ENCODE data around the gene CAMTA1. TPM values are rescaled to one million over a fixed set of nuclear protein-coding genes. Genes with fewer than 3 reads are reported as not detected.

The CAMTA1 gene
- total and polyA plus RNA-seq, 4 donors = 48.1 to 140 (median 52.3) TPM

- no peak for DNase-seq
Measured at GRCh38 chr1:7457811-7458210, 672.6 kb downstream of the CAMTA1 start.

GRCh38 chr1:7458946-7459345 is 673.7 kb downstream of the CAMTA1 start:
- H3K4me1 ChIP-seq (ENCODE audit: control insufficient read depth in 5 of 5, insufficient read depth in 5 of 5, low read length in 5 of 5) = peaks cover 0 to 27% (median 7%) of the 10 kb centered on the region in 5 donors
- H3K4me3 ChIP-seq = no peak overlapping the region
- no peak overlapping the region for H3K27ac ChIP-seq (ENCODE audit: low read depth in 1 of 2, low read length in 1 of 2)
- no peaks in the 10 kb centered on the region for H3K27me3 ChIP-seq (ENCODE audit: control insufficient read depth in 3 of 3, insufficient read depth in 3 of 3, low read length in 2 of 3)
- no peaks in the 10 kb centered on the region for H3K36me3 ChIP-seq (ENCODE audit: control insufficient read depth in 4 of 4, insufficient read depth in 4 of 4, low read length in 4 of 4)
- WGBS, 2 donors = 89 to 93% methylated on average over 7 of the region's 7 CpGs
- H3K9ac ChIP-seq (ENCODE audit: insufficient read depth in 1 of 2, low read length in 2 of 2) = no peak overlapping the region
- TF ChIP-seq CTCF (IDR thresholded peaks at IDR 0.05; ENCODE audit: control extremely low read depth, extremely low read depth) = no peak
- ATAC-seq (ENCODE audit: insufficient read depth, low FRiP score) (no peak), DNase-seq (no peak)
- no peaks in the 10 kb centered on the region for H3K9me3 ChIP-seq (ENCODE audit: control insufficient read depth in 4 of 4, insufficient read depth in 3 of 4, low read length in 3 of 4)

More at GRCh38 chr1:7457811-7458210, 672.6 kb downstream of the CAMTA1 start:
- no peak overlapping the region for H3K9ac ChIP-seq (ENCODE audit: insufficient read depth in 1 of 2, low read length in 2 of 2)
- no peak for TF ChIP-seq CTCF (IDR thresholded peaks at IDR 0.05; ENCODE audit: control extremely low read depth, extremely low read depth)
- H3K4me1 ChIP-seq (ENCODE audit: control insufficient read depth in 5 of 5, insufficient read depth in 5 of 5, low read length in 5 of 5) = peaks cover 0 to 27% (median 7%) of the 10 kb centered on the region in 5 donors
- 47 to 59% methylated on average over 15 of the region's 15 CpGs for WGBS, 2 donors
- ATAC-seq (ENCODE audit: insufficient read depth, low FRiP score) = no peak
- no peak overlapping the region for H3K4me3 ChIP-seq
- H3K27me3 ChIP-seq (ENCODE audit: control insufficient read depth in 3 of 3, insufficient read depth in 3 of 3, low read length in 2 of 3) = no peaks in the 10 kb centered on the region
- no peaks in the 10 kb centered on the region for H3K36me3 ChIP-seq (ENCODE audit: control insufficient read depth in 4 of 4, insufficient read depth in 4 of 4, low read length in 4 of 4)
- no peak overlapping the region for H3K27ac ChIP-seq (ENCODE audit: low read depth in 1 of 2, low read length in 1 of 2)
- no peaks in the 10 kb centered on the region for H3K9me3 ChIP-seq (ENCODE audit: control insufficient read depth in 4 of 4, insufficient read depth in 3 of 4, low read length in 3 of 4)

GRCh38 chr1:7459914-7460313 is 674.7 kb downstream of the CAMTA1 start:
- Histone ChIP-seq H3K9me3 (ENCODE audit: control insufficient read depth in 4 of 4, insufficient read depth in 3 of 4, low read length in 3 of 4) (no peaks in the 10 kb centered on the region), H3K27ac (ENCODE audit: low read depth in 1 of 2, low read length in 1 of 2) (no peak overlapping the region), H3K4me3 (no peak overlapping the region), H3K4me1 (ENCODE audit: control insufficient read depth in 5 of 5, insufficient read depth in 5 of 5, low read length in 5 of 5) (peaks cover 0 to 17% (median 2%) of the 10 kb centered on the region in 5 donors), H3K36me3 (ENCODE audit: control insufficient read depth in 4 of 4, insufficient read depth in 4 of 4, low read length in 4 of 4) (no peaks in the 10 kb centered on the region), H3K9ac (ENCODE audit: insufficient read depth in 1 of 2, low read length in 2 of 2) (no peak overlapping the region), H3K27me3 (ENCODE audit: control insufficient read depth in 3 of 3, insufficient read depth in 3 of 3, low read length in 2 of 3) (no peaks in the 10 kb centered on the region)
- WGBS, 2 donors = 83 to 91% methylated on average over 11 of the region's 11 CpGs
- DNase-seq = no peak
- no peak for TF ChIP-seq CTCF (IDR thresholded peaks at IDR 0.05; ENCODE audit: control extremely low read depth, extremely low read depth)
- no peak for ATAC-seq (ENCODE audit: insufficient read depth, low FRiP score)

GRCh38 chr1:7460807-7461206 is 675.6 kb downstream of the CAMTA1 start:
- DNase-seq (no peak), ATAC-seq (ENCODE audit: insufficient read depth, low FRiP score) (no peak)
- H3K9me3 ChIP-seq (ENCODE audit: control insufficient read depth in 4 of 4, insufficient read depth in 3 of 4, low read length in 3 of 4) = no peaks in the 10 kb centered on the region
- H3K27ac ChIP-seq (ENCODE audit: low read depth in 1 of 2, low read length in 1 of 2) = no peak overlapping the region
- no peaks in the 10 kb centered on the region for H3K27me3 ChIP-seq (ENCODE audit: control insufficient read depth in 3 of 3, insufficient read depth in 3 of 3, low read length in 2 of 3)
- peaks cover 0 to 9% (median 0%) of the 10 kb centered on the region in 5 donors for H3K4me1 ChIP-seq (ENCODE audit: control insufficient read depth in 5 of 5, insufficient read depth in 5 of 5, low read length in 5 of 5)
- 72 to 85% methylated on average over 6 of the region's 6 CpGs for WGBS, 2 donors
- TF ChIP-seq CTCF (IDR thresholded peaks at IDR 0.05; ENCODE audit: control extremely low read depth, extremely low read depth) = no peak
- H3K4me3 ChIP-seq = no peak overlapping the region
- no peaks in the 10 kb centered on the region for H3K36me3 ChIP-seq (ENCODE audit: control insufficient read depth in 4 of 4, insufficient read depth in 4 of 4, low read length in 4 of 4)
- no peak overlapping the region for H3K9ac ChIP-seq (ENCODE audit: insufficient read depth in 1 of 2, low read length in 2 of 2)

Data from lung (tissue), 12 donors.